Measurements from ENCODE around the gene GRB10.

DNA sequence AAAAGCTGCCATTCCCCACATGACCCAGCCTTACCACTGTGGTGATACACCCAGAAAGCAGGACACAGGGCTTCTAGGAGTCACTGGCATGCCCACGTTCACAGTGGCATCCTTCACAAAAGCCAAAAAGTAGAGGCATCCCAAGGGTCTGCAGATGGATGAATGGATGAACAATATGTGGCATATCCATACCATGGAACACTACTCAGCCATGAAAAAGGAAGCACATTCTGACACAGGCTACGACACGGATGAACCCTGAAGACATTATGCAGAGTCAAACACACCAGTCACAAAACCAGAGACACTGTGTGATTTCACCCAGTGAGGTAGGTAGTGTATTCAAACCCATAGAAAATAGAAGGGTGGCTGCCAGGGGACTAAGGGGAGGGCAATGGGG, 112.8 kb downstream of the GRB10 start:
- TF ChIP-seq, protein P1, sequence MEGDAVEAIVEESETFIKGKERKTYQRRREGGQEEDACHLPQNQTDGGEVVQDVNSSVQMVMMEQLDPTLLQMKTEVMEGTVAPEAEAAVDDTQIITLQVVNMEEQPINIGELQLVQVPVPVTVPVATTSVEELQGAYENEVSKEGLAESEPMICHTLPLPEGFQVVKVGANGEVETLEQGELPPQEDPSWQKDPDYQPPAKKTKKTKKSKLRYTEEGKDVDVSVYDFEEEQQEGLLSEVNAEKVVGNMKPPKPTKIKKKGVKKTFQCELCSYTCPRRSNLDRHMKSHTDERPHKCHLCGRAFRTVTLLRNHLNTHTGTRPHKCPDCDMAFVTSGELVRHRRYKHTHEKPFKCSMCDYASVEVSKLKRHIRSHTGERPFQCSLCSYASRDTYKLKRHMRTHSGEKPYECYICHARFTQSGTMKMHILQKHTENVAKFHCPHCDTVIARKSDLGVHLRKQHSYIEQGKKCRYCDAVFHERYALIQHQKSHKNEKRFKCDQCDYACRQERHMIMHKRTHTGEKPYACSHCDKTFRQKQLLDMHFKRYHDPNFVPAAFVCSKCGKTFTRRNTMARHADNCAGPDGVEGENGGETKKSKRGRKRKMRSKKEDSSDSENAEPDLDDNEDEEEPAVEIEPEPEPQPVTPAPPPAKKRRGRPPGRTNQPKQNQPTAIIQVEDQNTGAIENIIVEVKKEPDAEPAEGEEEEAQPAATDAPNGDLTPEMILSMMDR (IDR thresholded peaks at IDR 0.05): no peak
- no peak for TF ChIP-seq EZH2 (IDR thresholded peaks at IDR 0.05)
- TF ChIP-seq EZH2phosphoT487 (IDR thresholded peaks at IDR 0.05): no peak

Measured in neural progenitor cell (in vitro differentiated cells).